Neural cell (in vitro differentiated cells): ENCODE results near the gene ESPNL. TPM values are rescaled to one million over a fixed set of nuclear protein-coding genes. Genes with fewer than 3 reads are reported as not detected.
"Not testable (repeated sequence)": the region's sequence is repeated elsewhere in the genome, so short reads cannot be mapped to it uniquely, and the experiment has no call there.

Experiments
- H2AFZ ChIP-seq: fragments of 200-600, 300-800 bp; sonication (generic), shearing (Covaris generic); 2 replicates; pipeline ENCODE4 v1.6.0; 2014; ENCODE audit warnings: low read depth, mild to moderate bottlenecking, antibody characterized with exemption, low read length, moderate library complexity
- H3F3A ChIP-seq: fragments of 200-600 bp; shearing (Covaris generic); 2 replicates; pipeline ENCODE4 v1.6.1; 2016; ENCODE audit warnings: mild to moderate bottlenecking, moderate library complexity, mixed read lengths, antibody characterized with exemption, low read length; ENCODE audit not compliant: insufficient read depth, poor library complexity, severe bottlenecking
- H3K27ac ChIP-seq: fragments of 200-600, 300-800 bp; sonication (generic), shearing (Covaris generic); 2 replicates; pipeline ENCODE4 v1.5.1; 2014; ENCODE audit warnings: mild to moderate bottlenecking, low read length, moderate library complexity
- H3K27me3 ChIP-seq: fragments of 300-800, 200-600 bp; sonication (generic), shearing (Covaris generic); 2 replicates; pipeline ENCODE4 v1.6.0; 2014; ENCODE audit warnings: mild to moderate bottlenecking, low read depth, low read length, moderate library complexity; ENCODE audit not compliant: insufficient read depth
- H3K36me3 ChIP-seq: fragments of 300-800, 200-600 bp; sonication (generic), shearing (Covaris generic); 2 replicates; pipeline ENCODE4 v1.5.1; 2014; ENCODE audit warnings: mild to moderate bottlenecking, antibody characterized with exemption, low read length, moderate library complexity; ENCODE audit not compliant: insufficient read depth
- H3K4me2 ChIP-seq: fragments of 300-800, 200-600 bp; sonication (generic), shearing (Covaris generic); 2 replicates; pipeline ENCODE4 v1.6.0; 2014; ENCODE audit warnings: mild to moderate bottlenecking, low read length
- H3K4me3 ChIP-seq: fragments of 300-800, 200-600 bp; sonication (generic), shearing (Covaris generic); 2 replicates; pipeline ENCODE4 v1.5.1; 2014; ENCODE audit warnings: mild to moderate bottlenecking, low read length, moderate library complexity
- H3K79me2 ChIP-seq: fragments of 200-600 bp; shearing (Covaris generic); replicated peaks from 2 replicates; pipeline ENCODE4 v1.6.0; 2014; ENCODE audit warnings: mild to moderate bottlenecking, low read length, moderate library complexity; ENCODE audit not compliant: insufficient read depth
- H3K9ac ChIP-seq: fragments of 300-800, 200-600 bp; sonication (generic), shearing (Covaris generic); 2 replicates; pipeline ENCODE4 v1.6.1; 2016; ENCODE audit warnings: mild to moderate bottlenecking, low read length, mixed read lengths
- H3K9me2 ChIP-seq: fragments of 200-600 bp; shearing (Covaris generic); 2 replicates; pipeline ENCODE4 v1.6.1; 2016; ENCODE audit warnings: mild to moderate bottlenecking, low read length, mixed read lengths; ENCODE audit not compliant: insufficient read depth
- H3K9me3 ChIP-seq: fragments of 200-600, 300-800 bp; sonication (generic), shearing (Covaris generic); 2 replicates; pipeline ENCODE4 v1.6.1; 2016; ENCODE audit warnings: mild to moderate bottlenecking, mixed run types, low read length, moderate library complexity, mixed read lengths
- H4K20me1 ChIP-seq: fragments of 200-600 bp; shearing (Covaris generic); 2 replicates; pipeline ENCODE4 v1.6.1; 2016; ENCODE audit warnings: mild to moderate bottlenecking, mixed run types; ENCODE audit not compliant: insufficient read depth
- EP300 ChIP-seq: fragments of 450-650 bp; conservative IDR thresholded peaks from 2 replicates; pipeline ENCODE4 v1.6.1; 2014; ENCODE audit warnings: antibody characterized with exemption, mild to moderate bottlenecking, moderate library complexity; ENCODE audit not compliant: poor library complexity, severe bottlenecking
- EZH2 ChIP-seq: fragments of 200-600, 300-800 bp; shearing (Covaris generic), sonication (generic); IDR thresholded peaks from 2 replicates; pipeline ENCODE4 v1.6.1; 2014; ENCODE audit warnings: antibody characterized with exemption, low read length, borderline replicate concordance, mild to moderate bottlenecking; ENCODE audit not compliant: insufficient read depth, poor library complexity, severe bottlenecking
- MXI1 ChIP-seq: fragments of 450-650 bp; conservative IDR thresholded peaks from 2 replicates; pipeline ENCODE4 v1.6.1; 2014; ENCODE audit warnings: antibody characterized with exemption, mild to moderate bottlenecking; ENCODE audit not compliant: poor library complexity, severe bottlenecking
- POLR2AphosphoS5 ChIP-seq: IDR thresholded peaks from 2 replicates; pipeline ENCODE4 v1.6.1; 2012
- RAD21 ChIP-seq: fragments of 450-650 bp; conservative IDR thresholded peaks from 2 replicates; pipeline ENCODE4 v1.6.1; 2014; ENCODE audit warnings: antibody characterized with exemption, mild to moderate bottlenecking, moderate library complexity
- SMC3 ChIP-seq: fragments of 450-650 bp; conservative IDR thresholded peaks from 2 replicates; pipeline ENCODE4 v1.6.1; 2014; ENCODE audit warnings: antibody characterized with exemption, mild to moderate bottlenecking, moderate library complexity; ENCODE audit not compliant: poor library complexity
- TAF1 ChIP-seq: IDR thresholded peaks from 2 replicates; pipeline ENCODE4 v1.6.1; 2012; ENCODE audit warnings: low read depth
- polyA plus RNA-seq: library from polyadenylated mRNA; depleted of rRNA; stranded (reverse); fragments of >200 nt; gene quantifications from 2 replicates; pipeline ENCODE4 v1.2.3, GENCODE V29; 2014
- TF ChIP-seq, protein P1 (sequence below): IDR thresholded peaks from 2 replicates; pipeline ENCODE4 v1.6.1; 2012; ENCODE audit warnings: borderline replicate concordance
- TF ChIP-seq, protein P2 (sequence below): fragments of 450-650 bp; IDR thresholded peaks from 2 replicates; pipeline ENCODE4 v1.5.1; 2014; ENCODE audit warnings: antibody characterized with exemption, mild to moderate bottlenecking, moderate library complexity; ENCODE audit not compliant: poor library complexity, severe bottlenecking

The ESPNL gene
- polyA plus RNA-seq, 1 donor from 2014 or later = 0.69 TPM

DNA sequence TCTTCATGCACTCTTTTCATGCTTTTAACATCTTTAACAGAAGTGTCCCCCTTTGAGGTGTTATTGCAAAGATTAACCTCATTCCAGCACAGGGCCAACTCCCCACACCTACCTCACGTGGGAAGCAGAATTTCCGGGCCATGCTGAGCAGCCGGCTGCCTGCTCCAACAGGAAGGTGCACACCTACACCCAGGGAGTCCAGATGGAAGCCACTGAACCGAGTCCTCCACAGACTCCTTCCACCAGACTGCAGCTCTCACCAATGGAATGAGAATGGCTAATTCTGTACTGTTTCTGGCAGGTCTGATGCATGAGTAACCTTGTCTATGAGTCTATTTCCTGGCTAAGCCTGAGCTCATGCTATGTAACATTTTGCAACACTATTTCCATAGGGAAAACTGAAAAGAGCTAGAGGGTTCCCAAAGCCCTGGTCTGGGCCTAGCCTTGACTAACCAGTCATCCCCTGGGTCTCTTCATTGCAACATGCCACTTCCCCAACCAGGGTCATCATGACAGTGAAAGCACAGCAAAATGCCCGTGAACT is 69.6 kb downstream of the ESPNL start:
- H3K9ac ChIP-seq = no peak overlapping the region
- TF ChIP-seq, protein P1, sequence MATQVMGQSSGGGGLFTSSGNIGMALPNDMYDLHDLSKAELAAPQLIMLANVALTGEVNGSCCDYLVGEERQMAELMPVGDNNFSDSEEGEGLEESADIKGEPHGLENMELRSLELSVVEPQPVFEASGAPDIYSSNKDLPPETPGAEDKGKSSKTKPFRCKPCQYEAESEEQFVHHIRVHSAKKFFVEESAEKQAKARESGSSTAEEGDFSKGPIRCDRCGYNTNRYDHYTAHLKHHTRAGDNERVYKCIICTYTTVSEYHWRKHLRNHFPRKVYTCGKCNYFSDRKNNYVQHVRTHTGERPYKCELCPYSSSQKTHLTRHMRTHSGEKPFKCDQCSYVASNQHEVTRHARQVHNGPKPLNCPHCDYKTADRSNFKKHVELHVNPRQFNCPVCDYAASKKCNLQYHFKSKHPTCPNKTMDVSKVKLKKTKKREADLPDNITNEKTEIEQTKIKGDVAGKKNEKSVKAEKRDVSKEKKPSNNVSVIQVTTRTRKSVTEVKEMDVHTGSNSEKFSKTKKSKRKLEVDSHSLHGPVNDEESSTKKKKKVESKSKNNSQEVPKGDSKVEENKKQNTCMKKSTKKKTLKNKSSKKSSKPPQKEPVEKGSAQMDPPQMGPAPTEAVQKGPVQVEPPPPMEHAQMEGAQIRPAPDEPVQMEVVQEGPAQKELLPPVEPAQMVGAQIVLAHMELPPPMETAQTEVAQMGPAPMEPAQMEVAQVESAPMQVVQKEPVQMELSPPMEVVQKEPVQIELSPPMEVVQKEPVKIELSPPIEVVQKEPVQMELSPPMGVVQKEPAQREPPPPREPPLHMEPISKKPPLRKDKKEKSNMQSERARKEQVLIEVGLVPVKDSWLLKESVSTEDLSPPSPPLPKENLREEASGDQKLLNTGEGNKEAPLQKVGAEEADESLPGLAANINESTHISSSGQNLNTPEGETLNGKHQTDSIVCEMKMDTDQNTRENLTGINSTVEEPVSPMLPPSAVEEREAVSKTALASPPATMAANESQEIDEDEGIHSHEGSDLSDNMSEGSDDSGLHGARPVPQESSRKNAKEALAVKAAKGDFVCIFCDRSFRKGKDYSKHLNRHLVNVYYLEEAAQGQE = no peak
- TF ChIP-seq MXI1 = no peak

DNA sequence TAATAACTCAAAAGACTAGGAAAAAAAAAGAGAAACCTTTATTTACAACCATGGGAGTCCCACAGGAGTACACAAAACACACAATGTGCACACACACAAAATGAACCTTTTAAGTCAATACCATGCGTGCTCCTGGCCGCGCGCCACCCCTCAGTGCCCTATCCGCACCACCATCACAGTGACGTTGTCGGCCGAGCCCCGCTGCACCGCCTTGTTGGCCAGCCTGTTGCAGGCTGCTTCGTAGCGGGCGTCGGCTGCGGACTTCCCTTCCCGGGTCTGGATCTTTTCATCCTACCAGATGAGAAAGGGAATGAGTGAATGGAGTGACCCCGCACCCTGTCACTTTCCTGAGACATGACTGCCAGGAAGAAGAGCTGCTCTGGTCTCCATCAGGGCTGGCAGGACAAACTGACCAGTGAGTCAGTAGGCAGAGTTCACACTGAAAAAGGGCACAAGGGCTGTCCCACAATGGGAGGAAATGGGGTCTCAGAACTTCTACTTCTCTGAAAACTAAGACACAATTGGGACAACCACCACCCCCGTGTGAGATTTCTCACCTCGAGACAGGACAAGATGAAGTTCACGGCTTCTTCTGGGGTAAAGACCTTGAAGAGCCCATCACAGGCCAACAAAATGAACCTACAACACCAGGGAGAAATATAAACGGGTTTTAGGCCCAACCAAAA is 70.4 kb downstream of the ESPNL start:
- Histone ChIP-seq H3K4me3 (no peak overlapping the region), H3K9ac (no peak overlapping the region), H2AFZ (no peak overlapping the region), H3K36me3 (no peaks in the 10 kb centered on the region), H3K27ac (no peak overlapping the region), H3K4me2 (no peak overlapping the region), H3K27me3 (no peaks in the 10 kb centered on the region), H3F3A (no peaks in the 10 kb centered on the region), H3K9me3 (no peaks in the 10 kb centered on the region), H4K20me1 (no peaks in the 10 kb centered on the region), H3K79me2 (no peaks in the 10 kb centered on the region), H3K9me2 (no peaks in the 10 kb centered on the region)
- no peak for TF ChIP-seq EP300
- TF ChIP-seq, protein P2, sequence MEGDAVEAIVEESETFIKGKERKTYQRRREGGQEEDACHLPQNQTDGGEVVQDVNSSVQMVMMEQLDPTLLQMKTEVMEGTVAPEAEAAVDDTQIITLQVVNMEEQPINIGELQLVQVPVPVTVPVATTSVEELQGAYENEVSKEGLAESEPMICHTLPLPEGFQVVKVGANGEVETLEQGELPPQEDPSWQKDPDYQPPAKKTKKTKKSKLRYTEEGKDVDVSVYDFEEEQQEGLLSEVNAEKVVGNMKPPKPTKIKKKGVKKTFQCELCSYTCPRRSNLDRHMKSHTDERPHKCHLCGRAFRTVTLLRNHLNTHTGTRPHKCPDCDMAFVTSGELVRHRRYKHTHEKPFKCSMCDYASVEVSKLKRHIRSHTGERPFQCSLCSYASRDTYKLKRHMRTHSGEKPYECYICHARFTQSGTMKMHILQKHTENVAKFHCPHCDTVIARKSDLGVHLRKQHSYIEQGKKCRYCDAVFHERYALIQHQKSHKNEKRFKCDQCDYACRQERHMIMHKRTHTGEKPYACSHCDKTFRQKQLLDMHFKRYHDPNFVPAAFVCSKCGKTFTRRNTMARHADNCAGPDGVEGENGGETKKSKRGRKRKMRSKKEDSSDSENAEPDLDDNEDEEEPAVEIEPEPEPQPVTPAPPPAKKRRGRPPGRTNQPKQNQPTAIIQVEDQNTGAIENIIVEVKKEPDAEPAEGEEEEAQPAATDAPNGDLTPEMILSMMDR = no peak
- TF ChIP-seq POLR2AphosphoS5 = no peak
- no peak for TF ChIP-seq RAD21
- TF ChIP-seq SMC3 = no peak
- no peak for TF ChIP-seq MXI1
- TF ChIP-seq EZH2 = no peak
- TF ChIP-seq, protein P1 = no peak
- no peak for TF ChIP-seq TAF1

More for the DNA sequence above, 69.6 kb downstream of the ESPNL start:
- no peak overlapping the region for H3K4me2 ChIP-seq
- no peaks in the 10 kb centered on the region for H3K9me2 ChIP-seq
- no peaks in the 10 kb centered on the region for H3F3A ChIP-seq
- H3K9me3 ChIP-seq = no peaks in the 10 kb centered on the region
- H3K36me3 ChIP-seq = no peaks in the 10 kb centered on the region
- H3K4me3 ChIP-seq = no peak overlapping the region
- H4K20me1 ChIP-seq = no peaks in the 10 kb centered on the region
- peaks cover 5% of the 10 kb centered on the region for H3K27me3 ChIP-seq
- no peak overlapping the region for H2AFZ ChIP-seq
- no peak overlapping the region for H3K27ac ChIP-seq
- no peaks in the 10 kb centered on the region for H3K79me2 ChIP-seq

DNA sequence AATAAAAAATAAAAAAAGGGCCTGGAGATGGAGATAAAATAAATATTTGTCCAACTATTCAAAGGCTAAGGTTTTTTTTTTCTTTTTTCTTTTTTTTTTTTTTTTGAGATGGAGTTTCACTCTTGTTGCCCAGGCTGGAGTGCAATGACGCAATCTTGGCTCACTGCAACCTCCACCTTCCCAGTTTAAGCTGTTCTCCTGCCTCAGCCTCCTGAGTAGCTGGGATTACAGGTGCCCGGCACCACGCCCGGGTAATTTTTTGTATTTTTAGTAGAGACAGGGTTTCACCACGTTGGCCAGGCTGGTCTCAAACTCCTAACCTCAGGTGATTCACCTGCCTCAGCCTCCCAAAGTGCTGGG is 70.9 kb downstream of the ESPNL start:
- not testable (repeated sequence) for H2AFZ ChIP-seq, H4K20me1 ChIP-seq, H3K4me2 ChIP-seq, H3K27ac ChIP-seq, H3K9me2 ChIP-seq, H3K9ac ChIP-seq, H3K9me3 ChIP-seq, H3K4me3 ChIP-seq, H3K79me2 ChIP-seq, H3F3A ChIP-seq, H3K36me3 ChIP-seq, H3K27me3 ChIP-seq
